ENCODE data around the gene KLK6. TPM values are rescaled to one million over a fixed set of nuclear protein-coding genes. Genes with fewer than 3 reads are reported as not detected.
A peak's percentile ranks its signal among the peaks of the same experiment; 100 is the strongest.

Gene KLK6
- polyA plus RNA-seq, 2 of the 4 experiments (the other 2 are of a cell fraction), result 0.13 TPM; not detected in 1

DNA sequence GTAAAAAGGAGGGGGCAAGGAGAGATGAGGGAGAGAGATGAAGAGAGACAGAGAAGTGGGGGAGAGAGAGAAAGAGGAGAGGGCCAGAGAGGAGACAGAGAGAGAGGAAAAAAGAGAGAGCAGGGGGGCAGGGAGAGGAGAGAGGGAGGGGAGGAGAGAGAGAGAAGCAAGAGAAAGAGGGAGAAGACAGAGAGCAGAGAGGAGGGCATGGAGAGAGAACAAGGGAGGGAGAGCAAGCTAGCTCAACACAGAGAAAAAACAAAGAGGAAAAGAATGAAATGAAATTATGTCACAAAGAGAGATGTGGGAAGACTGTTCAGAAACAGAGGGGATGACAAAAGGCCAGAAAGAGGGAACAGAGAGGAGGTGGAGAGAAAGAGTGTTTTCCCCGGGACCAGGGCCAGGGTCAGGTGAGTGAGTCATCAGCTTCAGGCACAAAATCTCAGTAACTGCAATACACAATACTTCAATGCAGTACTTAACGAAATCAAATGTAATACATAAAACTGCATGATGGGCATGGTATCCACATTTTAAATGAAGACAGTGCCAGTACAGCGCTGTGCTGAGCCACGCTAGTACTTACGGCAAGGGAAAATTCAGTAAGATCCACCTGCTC, 9.5 kb upstream of the KLK6 start:
- Histone ChIP-seq H3K9me3 (no peaks in the 10 kb centered on the region), H3K4me1 (peaks cover 16% of the 10 kb centered on the region; the same call in 2 of the 3 replicates), H3K4me2 (no peak overlapping the region), H3K4me3 (no peak overlapping the region), H3K27ac (no peak overlapping the region; a peak in 1 of 6 replicates)
- ChIA-PET POLR2A (no interaction called here), CTCF (interaction anchor here (1.6 to 1.9 kb wide), 3 partner anchors 31 to 42 kb away, joined by 4 to 6 read pairs (median 5); a partner anchor contains a TSS)
- DNase-seq (ENCODE audit: low read depth in 1 of 2, low spot score in 1 of 2) (no peak), FAIRE-seq (no peak), ATAC-seq (0 out of 6 replicates have a peak, but pooled peaks of 1 of the 2 experiments have one; percentile 27)
- TF ChIP-seq CBX2 (IDR thresholded peaks at IDR 0.05; ENCODE audit: borderline replicate concordance, low read depth) (no peak), ZNF302 (CRISPR knock-in tag; IDR thresholded peaks at IDR 0.05) (no peak), ZFP36 (IDR thresholded peaks at IDR 0.05; ENCODE audit: borderline replicate concordance, partially characterized antibody) (no peak), TFCP2L1 (CRISPR knock-in tag; IDR thresholded peaks at IDR 0.05) (no peak), MAZ (IDR thresholded peaks at IDR 0.05; ENCODE audit: borderline replicate concordance, low read depth, low read length) (no peak), HES2 (IDR thresholded peaks at IDR 0.05) (no peak), CBX8 (IDR thresholded peaks at IDR 0.05) (no peak), FOSL2 (IDR thresholded peaks at IDR 0.05) (no peak), FOSL2 (CRISPR knock-in tag; IDR thresholded peaks at IDR 0.05) (no peak), HEYL (CRISPR knock-in tag; IDR thresholded peaks at IDR 0.05) (no peak), NPAS2 (CRISPR knock-in tag; IDR thresholded peaks at IDR 0.05; ENCODE audit: borderline replicate concordance) (no peak), BHLHE40 (IDR thresholded peaks at IDR 0.05; ENCODE audit: low read depth, low read length) (no peak), FOXS1 (CRISPR knock-in tag; IDR thresholded peaks at IDR 0.05) (no peak)
- WGBS (ENCODE audit: missing lambda C conversion rate), result 53% methylated on average over 5 of the region's 5 CpGs

DNA sequence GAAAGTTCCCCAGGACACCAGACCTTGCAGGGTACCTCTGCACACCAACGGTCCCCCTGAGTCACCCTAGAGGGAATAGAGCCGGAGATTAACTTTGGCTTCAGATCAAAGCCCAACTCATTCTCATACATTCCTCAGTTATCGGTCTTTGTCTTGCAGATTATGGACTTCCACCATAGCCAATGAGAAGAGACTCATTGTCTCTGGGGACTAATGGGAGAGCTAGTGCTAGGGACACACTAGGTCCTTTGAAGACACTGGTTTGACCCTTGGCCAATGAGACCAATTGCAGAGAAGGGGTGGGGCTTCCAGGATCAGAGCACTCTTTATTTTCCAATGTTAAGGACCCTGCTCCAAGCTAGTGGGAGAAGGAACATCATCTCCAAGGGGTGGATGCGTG, 8.2 kb upstream of the KLK6 start:
- peaks cover 16% of the 10 kb centered on the region; the same call in 2 of the 3 replicates for H3K4me1 ChIP-seq
- ChIA-PET CTCF (interaction anchor here (1.6 kb wide), 1 partner anchor 43 kb away, joined by 5 read pairs; no protein-coding TSS in a partner anchor), POLR2A (no interaction called here)
- WGBS (ENCODE audit: missing lambda C conversion rate), result 35% methylated on average over 4 of the region's 4 CpGs
- H3K27ac ChIP-seq, result no peak overlapping the region
- no peak overlapping the region for H3K4me3 ChIP-seq
- FAIRE-seq (no peak), ATAC-seq (no peak), DNase-seq (ENCODE audit: low read depth in 1 of 2, low spot score in 1 of 2) (no peak)
- TF ChIP-seq, protein P1, sequence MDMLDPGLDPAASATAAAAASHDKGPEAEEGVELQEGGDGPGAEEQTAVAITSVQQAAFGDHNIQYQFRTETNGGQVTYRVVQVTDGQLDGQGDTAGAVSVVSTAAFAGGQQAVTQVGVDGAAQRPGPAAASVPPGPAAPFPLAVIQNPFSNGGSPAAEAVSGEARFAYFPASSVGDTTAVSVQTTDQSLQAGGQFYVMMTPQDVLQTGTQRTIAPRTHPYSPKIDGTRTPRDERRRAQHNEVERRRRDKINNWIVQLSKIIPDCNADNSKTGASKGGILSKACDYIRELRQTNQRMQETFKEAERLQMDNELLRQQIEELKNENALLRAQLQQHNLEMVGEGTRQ (IDR thresholded peaks at IDR 0.05), result no peak
- TF ChIP-seq CHD2 (IDR thresholded peaks at IDR 0.05; ENCODE audit: low read length, partially characterized antibody) (no peak), JUNB (IDR thresholded peaks at IDR 0.05) (no peak), EHF (CRISPR knock-in tag; IDR thresholded peaks at IDR 0.05) (no peak), PHF8 (IDR thresholded peaks at IDR 0.05; ENCODE audit: borderline replicate concordance, low read depth) (no peak), E2F6 (IDR thresholded peaks at IDR 0.05; ENCODE audit: borderline replicate concordance, low read depth) (no peak), NFE2L2 (conservative IDR thresholded peaks at IDR 0.05; ENCODE audit: low read length) (no peak), RFX5 (IDR thresholded peaks at IDR 0.05) (no peak)
- TF ChIP-seq, protein P2, sequence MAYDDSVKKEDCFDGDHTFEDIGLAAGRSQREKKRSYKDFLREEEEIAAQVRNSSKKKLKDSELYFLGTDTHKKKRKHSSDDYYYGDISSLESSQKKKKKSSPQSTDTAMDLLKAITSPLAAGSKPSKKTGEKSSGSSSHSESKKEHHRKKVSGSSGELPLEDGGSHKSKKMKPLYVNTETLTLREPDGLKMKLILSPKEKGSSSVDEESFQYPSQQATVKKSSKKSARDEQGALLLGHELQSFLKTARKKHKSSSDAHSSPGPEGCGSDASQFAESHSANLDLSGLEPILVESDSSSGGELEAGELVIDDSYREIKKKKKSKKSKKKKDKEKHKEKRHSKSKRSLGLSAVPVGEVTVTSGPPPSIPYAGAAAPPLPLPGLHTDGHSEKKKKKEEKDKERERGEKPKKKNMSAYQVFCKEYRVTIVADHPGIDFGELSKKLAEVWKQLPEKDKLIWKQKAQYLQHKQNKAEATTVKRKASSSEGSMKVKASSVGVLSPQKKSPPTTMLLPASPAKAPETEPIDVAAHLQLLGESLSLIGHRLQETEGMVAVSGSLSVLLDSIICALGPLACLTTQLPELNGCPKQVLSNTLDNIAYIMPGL (CRISPR knock-in tag; IDR thresholded peaks at IDR 0.05; ENCODE audit: borderline replicate concordance), result no peak
- TF ChIP-seq, protein P3, sequence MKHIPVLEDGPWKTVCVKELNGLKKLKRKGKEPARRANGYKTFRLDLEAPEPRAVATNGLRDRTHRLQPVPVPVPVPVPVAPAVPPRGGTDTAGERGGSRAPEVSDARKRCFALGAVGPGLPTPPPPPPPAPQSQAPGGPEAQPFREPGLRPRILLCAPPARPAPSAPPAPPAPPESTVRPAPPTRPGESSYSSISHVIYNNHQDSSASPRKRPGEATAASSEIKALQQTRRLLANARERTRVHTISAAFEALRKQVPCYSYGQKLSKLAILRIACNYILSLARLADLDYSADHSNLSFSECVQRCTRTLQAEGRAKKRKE (CRISPR knock-in tag; IDR thresholded peaks at IDR 0.05; ENCODE audit: low read depth), result no peak
- TF ChIP-seq, protein P4, sequence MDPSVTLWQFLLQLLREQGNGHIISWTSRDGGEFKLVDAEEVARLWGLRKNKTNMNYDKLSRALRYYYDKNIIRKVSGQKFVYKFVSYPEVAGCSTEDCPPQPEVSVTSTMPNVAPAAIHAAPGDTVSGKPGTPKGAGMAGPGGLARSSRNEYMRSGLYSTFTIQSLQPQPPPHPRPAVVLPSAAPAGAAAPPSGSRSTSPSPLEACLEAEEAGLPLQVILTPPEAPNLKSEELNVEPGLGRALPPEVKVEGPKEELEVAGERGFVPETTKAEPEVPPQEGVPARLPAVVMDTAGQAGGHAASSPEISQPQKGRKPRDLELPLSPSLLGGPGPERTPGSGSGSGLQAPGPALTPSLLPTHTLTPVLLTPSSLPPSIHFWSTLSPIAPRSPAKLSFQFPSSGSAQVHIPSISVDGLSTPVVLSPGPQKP (IDR thresholded peaks at IDR 0.05; ENCODE audit: low read depth, low read length), result no peak
- TF ChIP-seq, protein P5, sequence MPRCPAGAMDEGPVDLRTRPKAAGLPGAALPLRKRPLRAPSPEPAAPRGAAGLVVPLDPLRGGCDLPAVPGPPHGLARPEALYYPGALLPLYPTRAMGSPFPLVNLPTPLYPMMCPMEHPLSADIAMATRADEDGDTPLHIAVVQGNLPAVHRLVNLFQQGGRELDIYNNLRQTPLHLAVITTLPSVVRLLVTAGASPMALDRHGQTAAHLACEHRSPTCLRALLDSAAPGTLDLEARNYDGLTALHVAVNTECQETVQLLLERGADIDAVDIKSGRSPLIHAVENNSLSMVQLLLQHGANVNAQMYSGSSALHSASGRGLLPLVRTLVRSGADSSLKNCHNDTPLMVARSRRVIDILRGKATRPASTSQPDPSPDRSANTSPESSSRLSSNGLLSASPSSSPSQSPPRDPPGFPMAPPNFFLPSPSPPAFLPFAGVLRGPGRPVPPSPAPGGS (IDR thresholded peaks at IDR 0.05), result no peak
- no peak overlapping the region for H3K4me2 ChIP-seq
- no peaks in the 10 kb centered on the region for H3K9me3 ChIP-seq
